SK-N-MC (cell line): ENCODE measurements around the gene EPG5.
"Not testable (repeated sequence)": the region's sequence is repeated elsewhere in the genome, so short reads cannot be mapped to it uniquely, and the experiment has no call there.

Experiments used
- DNase-seq: peaks from one replicate; pipeline ENCODE4 v3.0.0-alpha.2; 2011; ENCODE audit warnings: low read depth, low spot score
- H3K27ac ChIP-seq: fragments of 200-600 bp; sonication (generic); 2 replicates; pipeline ENCODE4 v1.5.1; 2016; ENCODE audit warnings: mixed run types
- H3K36me3 ChIP-seq: fragments of 200-600 bp; sonication (generic); 2 replicates; pipeline ENCODE4 v1.6.1; 2017; ENCODE audit warnings: antibody characterized with exemption, low read length, mixed read lengths; ENCODE audit not compliant: insufficient read depth
- H3K4me3 ChIP-seq: fragments of 200-600 bp; sonication (generic); 2 replicates; pipeline ENCODE4 v1.5.1; 2016
- H3K9ac ChIP-seq: fragments of 200-600 bp; sonication (generic); 2 replicates; pipeline ENCODE4 v1.8.0; 2017; ENCODE audit warnings: mixed run types, mixed read lengths; ENCODE audit not compliant: insufficient read length
- H3K9me3 ChIP-seq: fragments of 200-600 bp; sonication (generic); 2 replicates; pipeline ENCODE4 v1.6.1; 2017; ENCODE audit warnings: low read depth, mild to moderate bottlenecking, antibody characterized with exemption, low read length, moderate library complexity, mixed read lengths
- EZH2 ChIP-seq: fragments of 200-600 bp; sonication (generic); IDR thresholded peaks from one replicate; pipeline ENCODE4 v1.6.1; 2017; ENCODE audit warnings: antibody characterized with exemption
- FOXP2 ChIP-seq: optimal IDR thresholded peaks from 2 replicates; pipeline ENCODE3; 2011; ENCODE audit warnings: mild to moderate bottlenecking, moderate library complexity; ENCODE audit not compliant: insufficient read depth; ENCODE audit errors: extremely low read length, control extremely low read depth
- POLR2AphosphoS5 ChIP-seq: IDR thresholded peaks from 2 replicates; pipeline ENCODE4 v1.6.1; 2012; ENCODE audit warnings: mild to moderate bottlenecking, low read depth, low read length, borderline replicate concordance

The EPG5 gene

GRCh38 chr18:45991788-45992187 is 24.7 kb upstream of the EPG5 start:
- H3K9ac ChIP-seq, result no peak overlapping the region
- no peak overlapping the region for H3K27ac ChIP-seq
- no peak for DNase-seq
- no peak overlapping the region for H3K4me3 ChIP-seq
- TF ChIP-seq FOXP2 (no peak), EZH2 (no peak), POLR2AphosphoS5 (no peak)
- no peaks in the 10 kb centered on the region for H3K9me3 ChIP-seq
- H3K36me3 ChIP-seq, result no peaks in the 10 kb centered on the region

DNA sequence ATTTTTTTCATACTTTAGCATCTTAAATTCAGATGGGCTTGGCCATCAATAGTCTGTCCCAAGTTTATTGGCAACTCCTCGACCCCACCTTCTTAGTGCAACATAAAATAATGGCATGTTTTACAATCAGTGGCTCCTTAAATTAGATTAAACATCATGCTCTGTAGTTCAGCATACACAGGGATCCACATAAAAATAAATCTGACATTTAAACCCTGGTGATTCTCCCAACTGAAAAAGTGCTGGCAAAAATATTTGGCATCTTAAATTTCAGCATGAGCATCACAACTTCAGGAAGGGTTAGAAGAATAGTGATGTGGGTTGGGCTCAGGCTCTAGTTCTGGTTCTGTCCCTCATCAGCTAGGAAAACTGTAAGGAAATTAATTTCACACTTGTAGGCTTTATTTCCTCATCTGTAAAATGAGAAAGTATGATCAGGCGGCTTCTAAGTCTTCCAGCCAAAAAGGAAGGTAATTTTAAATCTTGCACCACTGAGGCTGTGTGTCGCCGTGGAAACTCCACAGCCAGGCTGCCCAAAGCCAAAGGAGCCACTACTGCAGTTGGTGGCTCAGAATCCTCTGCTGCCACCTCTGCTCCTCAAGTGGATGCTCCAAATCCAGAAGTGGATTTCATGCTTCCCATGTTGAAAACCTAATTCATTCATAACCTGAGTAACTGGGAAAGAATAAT is 17.6 kb upstream of the EPG5 start:
- H3K36me3 ChIP-seq, result no peaks in the 10 kb centered on the region
- H3K4me3 ChIP-seq, result no peak overlapping the region
- no peak for TF ChIP-seq EZH2
- no peak for TF ChIP-seq FOXP2
- TF ChIP-seq POLR2AphosphoS5, result no peak
- no peak for DNase-seq
- no peak overlapping the region for H3K27ac ChIP-seq
- H3K9ac ChIP-seq, result no peak overlapping the region
- no peaks in the 10 kb centered on the region for H3K9me3 ChIP-seq

GRCh38 chr18:45981821-45982220 is 14.7 kb upstream of the EPG5 start:
- Histone ChIP-seq H3K9me3 (no peaks in the 10 kb centered on the region), H3K36me3 (no peaks in the 10 kb centered on the region), H3K4me3 (no peak overlapping the region), H3K27ac (no peak overlapping the region), H3K9ac (no peak overlapping the region)
- no peak for DNase-seq
- TF ChIP-seq FOXP2, result no peak
- TF ChIP-seq EZH2, result no peak
- no peak for TF ChIP-seq POLR2AphosphoS5

- TF ChIP-seq POLR2AphosphoS5 (no peak), FOXP2 (no peak), EZH2 (no peak)
- DNase-seq, result no peak
- H3K9ac ChIP-seq, result no peak overlapping the region
- H3K9me3 ChIP-seq, result no peaks in the 10 kb centered on the region
- H3K36me3 ChIP-seq, result no peaks in the 10 kb centered on the region
- H3K27ac ChIP-seq, result no peak overlapping the region
- H3K4me3 ChIP-seq, result no peak overlapping the region
Measured at GRCh38 chr18:45980229-45980628, 13.1 kb upstream of the EPG5 start.

DNA sequence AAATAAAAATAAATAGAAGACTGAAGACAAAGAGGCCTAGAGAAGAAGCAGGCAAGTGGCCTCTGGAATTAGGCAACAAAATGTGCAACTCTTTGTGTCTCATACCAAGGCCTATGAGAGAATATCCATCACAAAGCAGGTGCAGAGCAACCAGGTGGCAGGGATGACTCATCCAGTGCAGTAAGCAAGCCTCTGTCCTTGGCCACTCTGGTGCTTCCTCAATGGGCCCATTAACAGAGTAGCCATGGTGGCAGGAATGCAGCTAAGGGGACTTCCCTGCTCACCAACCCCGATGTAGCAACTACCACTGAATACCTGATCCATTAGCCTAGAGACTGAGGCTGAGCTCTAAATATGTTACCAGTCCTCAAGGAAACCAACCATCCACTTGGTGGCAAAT is 11.0 kb upstream of the EPG5 start:
- no peak for DNase-seq
- H3K27ac ChIP-seq, result no peak overlapping the region
- TF ChIP-seq FOXP2, result no peak
- no peak for TF ChIP-seq EZH2
- TF ChIP-seq POLR2AphosphoS5, result no peak
- H3K9me3 ChIP-seq, result no peaks in the 10 kb centered on the region
- no peaks in the 10 kb centered on the region for H3K36me3 ChIP-seq
- H3K9ac ChIP-seq, result no peak overlapping the region
- H3K4me3 ChIP-seq, result no peak overlapping the region

DNA sequence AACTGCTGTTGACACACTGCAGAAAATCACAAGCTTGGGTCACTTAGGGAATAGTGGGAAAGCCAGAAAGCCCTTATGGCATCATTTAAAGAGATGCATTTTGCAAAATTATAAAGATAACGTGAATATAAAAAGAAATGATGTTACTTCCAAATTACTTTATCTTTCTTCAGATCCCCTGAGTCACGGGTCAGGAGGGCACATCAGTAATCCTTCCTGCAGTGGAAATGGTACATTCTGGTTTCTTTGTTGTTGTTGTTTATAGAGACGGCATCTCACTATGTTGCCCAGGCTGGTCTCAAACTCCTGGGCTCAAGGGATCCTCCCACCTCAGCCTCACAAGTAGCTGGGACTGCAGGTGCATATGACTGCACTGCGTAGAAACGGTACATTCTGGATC is 9.8 kb upstream of the EPG5 start:
- TF ChIP-seq FOXP2, result no peak
- TF ChIP-seq EZH2, result no peak
- TF ChIP-seq POLR2AphosphoS5, result no peak
- DNase-seq, result no peak
- Histone ChIP-seq H3K9ac (no peak overlapping the region), H3K4me3 (no peak overlapping the region), H3K9me3 (no peaks in the 10 kb centered on the region), H3K27ac (no peak overlapping the region), H3K36me3 (no peaks in the 10 kb centered on the region)

DNA sequence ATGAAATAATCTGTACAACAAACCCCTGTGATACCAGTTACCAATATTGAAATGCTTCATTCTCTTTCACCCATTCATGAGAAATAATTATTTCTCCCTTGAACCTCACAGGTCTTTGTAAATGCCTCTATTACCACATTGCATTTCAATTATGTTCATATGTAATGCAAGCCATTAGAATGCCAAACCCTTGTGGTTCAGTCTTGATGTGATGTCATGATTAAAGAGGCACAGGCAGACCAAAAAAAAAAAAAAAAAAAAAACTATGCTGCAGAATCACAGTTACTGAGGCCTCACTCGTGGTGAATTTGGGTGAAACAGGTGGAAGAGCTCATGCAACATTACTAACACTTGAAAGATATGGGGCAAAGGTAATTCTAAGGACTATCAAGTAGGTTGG is 9.4 kb upstream of the EPG5 start:
- DNase-seq, result no peak
- Histone ChIP-seq H3K36me3 (no peaks in the 10 kb centered on the region), H3K4me3 (no peak overlapping the region), H3K27ac (no peak overlapping the region), H3K9me3 (no peaks in the 10 kb centered on the region), H3K9ac (no peak overlapping the region)
- TF ChIP-seq EZH2 (no peak), FOXP2 (no peak), POLR2AphosphoS5 (no peak)

GRCh38 chr18:45974088-45974536 is 7.0 kb upstream of the EPG5 start:
- Histone ChIP-seq H3K9ac (no peak overlapping the region), H3K9me3 (no peaks in the 10 kb centered on the region), H3K27ac (no peak overlapping the region), H3K36me3 (no peaks in the 10 kb centered on the region), H3K4me3 (no peak overlapping the region)
- TF ChIP-seq POLR2AphosphoS5 (no peak), EZH2 (no peak), FOXP2 (no peak)
- DNase-seq, result peak; percentile 73

GRCh38 chr18:45964913-45965312 is 2.2 kb downstream of the EPG5 start:
- H3K9ac ChIP-seq, H3K36me3 ChIP-seq, H3K9me3 ChIP-seq, H3K4me3 ChIP-seq, H3K27ac ChIP-seq, DNase-seq: not testable (repeated sequence)
